Measurements from ENCODE around the gene MS4A18.

Gene MS4A18

DNA sequence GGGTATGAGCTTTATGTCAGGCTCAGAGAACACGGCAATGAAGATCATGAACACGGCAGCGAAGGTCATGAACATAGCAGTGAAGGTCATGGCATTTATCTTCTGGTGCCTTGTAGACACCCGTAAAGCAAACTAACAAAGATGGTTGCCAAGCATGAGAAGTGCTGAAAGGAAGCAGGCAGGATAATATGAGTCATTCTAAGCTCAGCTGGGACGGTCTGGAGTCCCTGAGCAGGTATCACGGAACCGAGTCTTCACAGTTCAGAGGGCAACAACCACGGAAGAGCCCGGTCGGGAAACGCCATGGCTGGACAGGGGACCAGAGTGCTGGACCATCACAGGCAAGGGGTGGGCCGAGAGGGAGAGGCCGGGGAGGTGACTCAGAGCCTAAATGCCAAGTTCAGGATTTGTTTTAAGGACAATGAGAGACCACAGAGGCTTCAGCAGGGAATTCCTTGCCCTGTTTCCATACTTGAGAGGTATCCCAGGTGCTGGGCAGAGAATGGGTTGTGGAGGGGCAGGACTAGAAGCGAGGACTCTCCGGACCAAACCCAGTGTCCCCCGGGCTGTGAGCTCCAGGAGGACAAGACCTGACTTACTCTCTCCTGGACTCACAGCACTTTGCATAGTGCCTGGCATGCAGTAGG is 47.5 kb downstream of the MS4A18 start:
- FAIRE-seq (peak; percentile 97), DNase-seq (ENCODE audit: insufficient read length) (no peak)
- TF ChIP-seq POLR2A (IDR thresholded peaks at IDR 0.05; ENCODE audit: low read depth, low read length) (no peak), POLR2AphosphoS5 (IDR thresholded peaks at IDR 0.05; ENCODE audit: low read depth, low read length) (no peak), TAF1 (IDR thresholded peaks at IDR 0.05; ENCODE audit: borderline replicate concordance, low read depth, low read length) (no peak)

DNA sequence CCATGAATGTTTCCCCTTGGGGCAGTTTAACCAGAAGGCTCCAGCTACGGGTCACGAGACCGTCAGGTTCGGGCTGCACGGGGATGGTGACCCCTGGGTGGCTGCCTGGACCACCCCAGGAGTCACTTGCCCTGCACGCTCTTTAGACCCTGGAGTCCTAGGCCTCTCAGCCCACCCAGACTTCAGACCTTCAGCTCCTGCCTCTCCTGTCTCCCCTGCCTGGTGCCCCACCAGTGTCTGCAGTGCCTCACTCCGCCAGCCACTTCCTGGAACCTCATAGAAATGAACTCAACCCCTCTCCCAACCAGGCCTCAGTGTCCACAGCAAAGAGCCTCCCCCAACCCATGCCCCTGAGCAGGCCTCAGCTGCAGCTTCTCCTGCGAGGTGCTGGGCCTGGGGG is 48.1 kb downstream of the MS4A18 start:
- DNase-seq (ENCODE audit: insufficient read length) (no peak), FAIRE-seq (no peak)
- TF ChIP-seq TAF1 (IDR thresholded peaks at IDR 0.05; ENCODE audit: borderline replicate concordance, low read depth, low read length) (no peak), POLR2A (IDR thresholded peaks at IDR 0.05; ENCODE audit: low read depth, low read length) (no peak), POLR2AphosphoS5 (IDR thresholded peaks at IDR 0.05; ENCODE audit: low read depth, low read length) (no peak)

DNA sequence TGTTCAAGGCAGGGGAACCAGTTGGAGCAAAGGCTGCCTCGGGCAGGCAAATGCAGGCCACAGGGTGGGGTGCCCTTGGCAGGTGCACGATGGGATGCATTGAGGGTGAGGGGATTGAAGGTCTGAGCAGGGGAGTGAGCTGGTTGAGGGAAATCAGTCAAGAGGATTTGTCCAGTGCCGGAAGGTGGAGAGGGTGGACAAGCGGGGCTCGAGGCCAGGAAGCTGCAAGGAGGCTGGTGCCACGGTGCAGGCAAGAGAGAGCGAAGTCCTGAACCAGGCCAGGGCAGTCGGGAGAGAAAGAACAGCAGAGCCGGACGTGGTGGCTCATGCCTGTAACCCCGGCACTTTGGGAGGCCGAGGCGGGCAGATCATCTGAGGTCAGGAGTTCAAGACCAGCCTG is 50.2 kb downstream of the MS4A18 start:
- no peak for DNase-seq (ENCODE audit: insufficient read length)
- no peak for FAIRE-seq
- no peak for TF ChIP-seq POLR2A (IDR thresholded peaks at IDR 0.05; ENCODE audit: low read depth, low read length)
- no peak for TF ChIP-seq POLR2AphosphoS5 (IDR thresholded peaks at IDR 0.05; ENCODE audit: low read depth, low read length)
- TF ChIP-seq TAF1 (IDR thresholded peaks at IDR 0.05; ENCODE audit: borderline replicate concordance, low read depth, low read length): no peak

DNA sequence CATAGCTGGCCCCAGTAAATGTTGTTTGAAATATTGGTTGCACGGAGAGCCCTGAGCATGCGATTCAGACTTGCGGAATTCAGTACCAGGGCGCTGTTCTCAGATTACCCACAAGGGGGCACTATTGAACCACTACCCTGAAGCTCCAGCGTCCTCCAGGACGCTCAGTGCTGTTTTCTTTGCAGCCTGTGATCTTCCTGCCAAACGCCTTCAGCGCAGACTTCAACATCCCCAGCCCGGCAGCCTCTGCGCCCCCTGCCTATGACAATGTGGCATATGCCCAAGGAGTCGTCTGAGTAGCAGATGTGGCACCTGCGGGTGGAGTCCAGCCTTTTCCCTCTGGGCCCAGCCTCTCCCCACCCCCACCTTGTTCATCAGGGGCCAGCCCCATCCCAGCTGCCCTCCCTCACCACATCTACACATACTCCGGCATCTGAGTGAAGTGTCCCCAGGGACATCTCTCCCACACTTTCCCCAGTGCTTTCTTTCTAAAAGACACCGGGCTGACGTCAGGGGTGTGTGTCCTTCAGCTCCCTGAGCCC is 51.0 kb downstream of the MS4A18 start:
- DNase-seq (ENCODE audit: insufficient read length): peak; percentile 74
- no peak for TF ChIP-seq POLR2AphosphoS5 (IDR thresholded peaks at IDR 0.05; ENCODE audit: low read depth, low read length)
- no peak for TF ChIP-seq TAF1 (IDR thresholded peaks at IDR 0.05; ENCODE audit: borderline replicate concordance, low read depth, low read length)
- TF ChIP-seq POLR2A (IDR thresholded peaks at IDR 0.05; ENCODE audit: low read depth, low read length): no peak
- FAIRE-seq: peak; percentile 100

DNA sequence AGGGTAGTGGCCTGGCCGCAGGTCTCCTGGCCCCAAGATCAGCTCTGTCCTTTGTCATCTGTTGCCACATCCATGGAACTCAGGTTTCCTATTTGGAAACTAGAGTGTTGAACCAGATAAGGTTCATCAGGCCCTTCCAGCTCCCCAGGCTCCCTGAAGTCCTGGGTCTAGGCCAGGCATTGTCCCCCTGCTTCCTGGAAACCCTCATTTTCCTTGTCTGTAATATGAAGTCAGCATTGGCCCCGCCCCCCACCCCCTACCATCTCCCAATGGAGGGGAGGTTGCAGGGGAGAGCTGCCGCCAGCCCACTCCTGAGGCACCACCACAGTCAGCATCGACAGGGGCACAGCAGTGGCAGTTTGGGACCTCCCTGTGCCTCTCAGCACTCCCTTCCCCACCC is 51.6 kb downstream of the MS4A18 start:
- no peak for DNase-seq (ENCODE audit: insufficient read length)
- TF ChIP-seq POLR2A (IDR thresholded peaks at IDR 0.05; ENCODE audit: low read depth, low read length): no peak
- TF ChIP-seq POLR2AphosphoS5 (IDR thresholded peaks at IDR 0.05; ENCODE audit: low read depth, low read length): no peak
- FAIRE-seq: no peak

DNA sequence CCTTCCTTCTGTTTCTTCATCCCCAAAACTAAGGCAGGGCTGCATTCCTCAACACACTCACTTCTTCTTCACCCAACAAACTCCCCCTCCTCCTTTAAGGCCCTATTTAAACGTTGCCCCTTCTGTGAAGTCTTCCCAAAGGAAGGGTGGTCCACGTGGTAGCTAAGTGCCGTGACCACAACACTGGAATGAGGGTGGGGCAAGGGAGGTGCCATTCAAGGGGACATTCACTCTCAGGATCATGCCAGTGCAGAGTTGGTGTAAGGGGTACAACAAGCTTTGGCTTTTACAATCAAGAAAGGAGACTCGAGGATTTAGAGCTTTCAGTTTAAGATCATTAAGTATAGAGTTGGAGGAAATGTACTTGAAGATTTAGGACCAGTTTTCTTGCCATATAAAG is 52.6 kb downstream of the MS4A18 start:
- no peak for DNase-seq (ENCODE audit: insufficient read length)
- no peak for TF ChIP-seq POLR2A (IDR thresholded peaks at IDR 0.05; ENCODE audit: low read depth, low read length)
- TF ChIP-seq POLR2AphosphoS5 (IDR thresholded peaks at IDR 0.05; ENCODE audit: low read depth, low read length): no peak
- TF ChIP-seq TAF1 (IDR thresholded peaks at IDR 0.05; ENCODE audit: borderline replicate concordance, low read depth, low read length): no peak
- no peak for FAIRE-seq

DNA sequence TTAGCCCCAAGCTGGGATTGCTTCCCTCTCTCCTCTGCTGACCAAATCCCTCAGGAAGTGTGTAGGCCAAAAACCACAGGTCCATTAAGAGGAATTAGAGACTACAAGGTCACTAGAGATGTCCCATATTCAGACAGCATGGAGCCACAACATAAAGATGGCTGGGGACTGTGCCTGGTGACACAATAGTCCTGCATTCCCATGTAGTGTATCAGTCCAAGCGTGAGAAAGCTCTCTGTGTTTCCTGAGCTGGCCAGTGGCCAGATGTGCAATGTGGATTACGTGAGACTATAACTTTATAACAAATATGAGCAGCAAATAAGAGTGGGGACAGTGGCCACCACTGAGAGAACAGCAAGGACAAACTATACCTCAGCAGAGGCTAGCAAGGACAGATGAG is 53.1 kb downstream of the MS4A18 start:
- TF ChIP-seq POLR2AphosphoS5 (IDR thresholded peaks at IDR 0.05; ENCODE audit: low read depth, low read length) (no peak), TAF1 (IDR thresholded peaks at IDR 0.05; ENCODE audit: borderline replicate concordance, low read depth, low read length) (no peak), POLR2A (IDR thresholded peaks at IDR 0.05; ENCODE audit: low read depth, low read length) (no peak)
- no peak for FAIRE-seq
- DNase-seq (ENCODE audit: insufficient read length): no peak

DNA sequence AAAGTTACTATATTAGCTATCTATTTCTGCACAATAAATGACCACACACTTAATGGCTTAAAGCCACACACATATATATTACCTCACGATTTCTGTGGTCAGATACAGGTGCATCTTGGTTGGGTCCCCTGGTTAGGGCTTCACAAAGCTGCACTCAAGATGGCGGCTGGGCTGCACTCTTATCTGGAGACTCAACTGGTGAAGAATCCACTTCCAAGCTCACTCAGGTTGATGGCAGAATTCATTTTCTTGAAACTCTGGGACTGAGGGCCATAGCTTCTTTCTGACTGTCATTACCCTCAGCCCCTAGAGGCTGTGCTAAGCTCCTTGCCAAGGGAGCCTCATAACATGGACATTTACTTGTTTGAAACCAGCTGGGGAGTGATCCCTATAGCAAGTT is 55.5 kb downstream of the MS4A18 start:
- FAIRE-seq: peak; percentile 21
- no peak for TF ChIP-seq TAF1 (IDR thresholded peaks at IDR 0.05; ENCODE audit: borderline replicate concordance, low read depth, low read length)
- no peak for TF ChIP-seq POLR2AphosphoS5 (IDR thresholded peaks at IDR 0.05; ENCODE audit: low read depth, low read length)
- no peak for TF ChIP-seq POLR2A (IDR thresholded peaks at IDR 0.05; ENCODE audit: low read depth, low read length)
- DNase-seq (ENCODE audit: insufficient read length): no peak

DNA sequence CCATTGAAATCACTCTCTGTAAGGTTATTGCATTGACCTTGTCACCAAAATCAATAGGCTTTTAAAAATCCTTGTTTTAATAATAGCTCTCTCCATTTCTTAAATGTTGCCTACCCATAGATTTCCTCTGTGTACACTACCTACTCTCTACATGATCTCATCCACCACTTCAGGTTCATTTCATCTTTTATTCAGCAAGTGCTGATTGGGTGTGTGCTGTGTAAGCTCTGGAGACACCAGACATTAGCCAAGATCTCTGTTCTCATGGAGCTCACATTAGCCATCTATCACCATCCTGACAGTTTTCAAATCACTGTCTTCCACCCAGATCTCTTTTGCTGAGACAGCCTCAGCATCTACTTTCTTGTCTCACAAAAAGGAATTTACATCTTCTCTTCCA is 56.3 kb downstream of the MS4A18 start:
- no peak for TF ChIP-seq POLR2AphosphoS5 (IDR thresholded peaks at IDR 0.05; ENCODE audit: low read depth, low read length)
- no peak for TF ChIP-seq POLR2A (IDR thresholded peaks at IDR 0.05; ENCODE audit: low read depth, low read length)
- no peak for TF ChIP-seq TAF1 (IDR thresholded peaks at IDR 0.05; ENCODE audit: borderline replicate concordance, low read depth, low read length)
- DNase-seq (ENCODE audit: insufficient read length) (no peak), FAIRE-seq (no peak)

DNA sequence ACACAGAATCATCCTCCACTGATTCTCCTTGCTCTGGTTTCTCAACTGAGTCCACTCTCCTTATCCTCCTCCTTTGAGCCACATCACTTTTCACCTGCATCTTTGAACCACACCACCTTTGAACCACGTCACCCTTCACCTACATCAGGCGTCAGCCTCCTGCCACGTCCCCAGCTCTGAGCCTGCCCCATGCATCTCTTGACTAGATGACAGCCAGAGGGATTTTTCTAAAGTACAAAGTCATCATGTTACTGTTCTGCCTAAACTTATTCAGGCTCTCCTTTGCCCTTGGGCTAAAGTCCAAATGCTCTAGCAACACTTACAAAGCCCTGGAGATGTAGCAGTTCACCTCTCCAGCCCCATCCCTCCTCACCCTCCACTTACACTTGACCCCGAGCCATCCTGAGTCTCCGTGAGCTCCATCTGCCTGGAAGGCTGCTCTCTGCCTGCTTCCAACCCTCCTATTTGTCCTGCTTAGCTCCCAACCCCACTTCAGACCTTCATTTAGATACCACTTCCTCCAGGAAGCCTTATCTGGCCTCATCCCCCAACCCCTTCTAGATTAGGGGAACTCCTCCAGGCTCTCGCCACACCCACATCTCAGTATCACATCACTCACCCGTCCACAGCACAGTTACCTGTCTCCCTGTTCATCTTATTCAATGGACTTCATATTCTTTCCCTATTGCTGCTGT is 56.9 kb downstream of the MS4A18 start:
- DNase-seq (ENCODE audit: insufficient read length): no peak
- FAIRE-seq: peak; percentile 83
- TF ChIP-seq TAF1 (IDR thresholded peaks at IDR 0.05; ENCODE audit: borderline replicate concordance, low read depth, low read length) (no peak), POLR2AphosphoS5 (IDR thresholded peaks at IDR 0.05; ENCODE audit: low read depth, low read length) (no peak), POLR2A (IDR thresholded peaks at IDR 0.05; ENCODE audit: low read depth, low read length) (no peak)

DNA sequence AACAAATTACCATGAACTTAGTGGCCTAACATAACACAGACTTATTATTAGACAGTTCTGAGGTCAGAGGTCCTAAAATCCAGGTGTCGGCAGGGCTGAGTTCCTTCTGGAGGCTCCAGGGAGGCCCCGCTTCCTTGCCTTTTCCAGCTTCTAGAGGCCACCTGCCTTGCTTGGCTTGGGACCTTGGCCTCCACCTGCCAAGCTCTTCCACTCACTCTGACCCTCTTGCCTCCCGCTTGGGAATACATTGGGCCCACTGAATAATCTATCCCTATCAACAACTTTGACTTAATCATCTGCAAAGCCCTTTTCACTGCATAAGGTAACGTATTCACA is 57.4 kb downstream of the MS4A18 start:
- FAIRE-seq (no peak), DNase-seq (ENCODE audit: insufficient read length) (no peak)
- TF ChIP-seq POLR2AphosphoS5 (IDR thresholded peaks at IDR 0.05; ENCODE audit: low read depth, low read length) (no peak), POLR2A (IDR thresholded peaks at IDR 0.05; ENCODE audit: low read depth, low read length) (no peak), TAF1 (IDR thresholded peaks at IDR 0.05; ENCODE audit: borderline replicate concordance, low read depth, low read length) (no peak)
